AG10803 (cell line): ENCODE results near the gene LIN37.
"Not testable (repeated sequence)": the region's sequence is repeated elsewhere in the genome, so short reads cannot be mapped to it uniquely, and the experiment has no call there.

Experiments
- DNase-seq: peaks from one replicate; pipeline ENCODE4 v3.0.0; 2010; ENCODE audit warnings: low read depth
- H3K4me3 ChIP-seq: 2 replicates; pipeline ENCODE4 v1.5.1; 2011; ENCODE audit warnings: mild to moderate bottlenecking, low read length, control low read depth
- TF ChIP-seq, protein P1 (sequence below): conservative IDR thresholded peaks from 2 replicates; pipeline ENCODE4 v1.5.1; 2011; ENCODE audit warnings: mild to moderate bottlenecking, low read length, control low read depth, inconsistent platforms

The LIN37 gene

DNA sequence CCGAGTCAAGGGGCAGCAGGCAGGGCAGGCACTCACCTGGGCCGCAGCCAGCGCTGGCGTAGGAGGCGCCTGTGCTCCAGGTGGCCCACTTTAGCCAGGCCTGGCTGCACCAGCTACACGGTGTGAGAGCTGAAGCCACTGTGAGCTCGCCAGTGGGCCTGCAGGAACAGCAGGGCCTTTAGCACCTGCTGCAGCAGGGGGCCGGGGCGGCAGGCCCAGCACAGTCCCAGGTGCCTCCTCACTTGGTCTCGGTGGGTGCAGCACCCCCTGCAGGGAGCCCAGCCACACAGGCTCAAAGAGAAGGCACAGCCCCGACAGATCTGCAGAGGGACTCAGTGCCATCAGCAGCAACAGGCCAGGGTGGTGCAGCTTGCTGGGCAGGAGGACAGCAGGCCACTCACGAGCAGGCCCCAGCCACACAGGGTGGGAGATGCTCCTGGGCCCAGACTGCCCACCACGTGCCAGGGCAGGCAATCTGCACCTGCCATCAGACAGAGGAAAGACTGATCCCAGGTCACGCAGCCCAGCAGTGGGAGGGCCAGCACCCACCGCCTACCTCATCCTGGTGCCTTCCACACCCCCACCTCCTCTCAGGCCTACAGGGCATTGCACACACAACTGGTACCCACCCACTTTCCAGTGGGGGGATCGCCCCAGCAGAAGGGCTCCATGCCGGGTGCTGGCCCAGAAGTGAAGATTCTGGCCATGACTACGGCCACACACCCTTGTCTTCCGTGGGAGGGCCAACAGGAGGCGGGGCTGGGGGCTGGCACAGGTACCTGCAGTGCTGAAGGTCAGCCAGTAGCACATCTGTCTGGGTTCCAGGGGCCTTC is 42.8 kb downstream of the LIN37 start:
- TF ChIP-seq, protein P1, sequence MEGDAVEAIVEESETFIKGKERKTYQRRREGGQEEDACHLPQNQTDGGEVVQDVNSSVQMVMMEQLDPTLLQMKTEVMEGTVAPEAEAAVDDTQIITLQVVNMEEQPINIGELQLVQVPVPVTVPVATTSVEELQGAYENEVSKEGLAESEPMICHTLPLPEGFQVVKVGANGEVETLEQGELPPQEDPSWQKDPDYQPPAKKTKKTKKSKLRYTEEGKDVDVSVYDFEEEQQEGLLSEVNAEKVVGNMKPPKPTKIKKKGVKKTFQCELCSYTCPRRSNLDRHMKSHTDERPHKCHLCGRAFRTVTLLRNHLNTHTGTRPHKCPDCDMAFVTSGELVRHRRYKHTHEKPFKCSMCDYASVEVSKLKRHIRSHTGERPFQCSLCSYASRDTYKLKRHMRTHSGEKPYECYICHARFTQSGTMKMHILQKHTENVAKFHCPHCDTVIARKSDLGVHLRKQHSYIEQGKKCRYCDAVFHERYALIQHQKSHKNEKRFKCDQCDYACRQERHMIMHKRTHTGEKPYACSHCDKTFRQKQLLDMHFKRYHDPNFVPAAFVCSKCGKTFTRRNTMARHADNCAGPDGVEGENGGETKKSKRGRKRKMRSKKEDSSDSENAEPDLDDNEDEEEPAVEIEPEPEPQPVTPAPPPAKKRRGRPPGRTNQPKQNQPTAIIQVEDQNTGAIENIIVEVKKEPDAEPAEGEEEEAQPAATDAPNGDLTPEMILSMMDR: no peak
- H3K4me3 ChIP-seq: no peak overlapping the region
- DNase-seq: no peak

DNA sequence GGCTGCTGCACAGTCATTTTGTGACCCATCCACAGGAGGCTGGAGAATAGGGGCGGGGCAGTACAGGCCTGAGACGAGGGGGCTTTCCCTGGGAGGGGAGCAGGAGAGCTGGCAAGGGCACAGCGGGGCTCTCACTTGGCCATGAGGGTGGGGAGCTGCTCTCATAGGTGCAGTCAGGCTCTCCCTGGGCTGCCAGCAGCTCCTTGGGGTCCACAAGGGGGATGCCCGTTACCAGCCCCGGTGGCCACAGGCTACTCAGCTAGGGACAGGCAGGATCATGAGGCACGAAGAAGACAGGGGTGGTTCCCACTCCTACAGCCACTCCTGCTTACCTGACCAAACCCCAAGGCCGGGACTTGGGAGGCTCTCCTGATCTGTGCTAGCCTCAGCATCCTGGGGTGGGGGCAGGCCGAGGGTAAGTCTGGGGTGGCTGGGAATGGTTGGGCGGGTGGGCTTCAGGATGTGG is 43.5 kb downstream of the LIN37 start:
- no peak overlapping the region for H3K4me3 ChIP-seq
- DNase-seq: no peak
- TF ChIP-seq, protein P1: no peak

GRCh38 chr19:35792312-35792711 is 43.9 kb downstream of the LIN37 start:
- DNase-seq: no peak
- H3K4me3 ChIP-seq: no peak overlapping the region
- TF ChIP-seq, protein P1: no peak

DNA sequence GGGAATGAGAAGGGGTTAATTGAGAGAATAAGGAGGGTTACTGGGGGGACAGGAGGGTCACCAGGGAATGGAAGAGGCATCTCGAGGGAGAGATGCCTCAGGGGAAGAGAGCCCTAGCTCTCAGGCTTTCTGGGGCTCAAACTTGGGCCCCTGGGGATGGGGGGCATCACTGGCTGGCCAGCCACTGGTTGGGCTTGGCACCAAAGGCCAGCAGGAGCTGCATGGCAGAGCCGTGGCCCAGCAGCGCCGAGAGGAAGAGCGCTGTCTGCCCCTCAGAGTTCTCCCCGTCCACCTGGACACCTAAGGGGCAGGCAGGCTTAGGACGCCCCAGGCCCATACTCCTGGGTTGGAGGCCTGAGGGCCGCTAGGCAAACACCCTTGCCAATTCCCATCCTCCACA is 44.5 kb downstream of the LIN37 start:
- no peak for DNase-seq
- no peak overlapping the region for H3K4me3 ChIP-seq
- TF ChIP-seq, protein P1: no peak

- DNase-seq: peak; percentile 24
- TF ChIP-seq, protein P1: no peak
- H3K4me3 ChIP-seq: no peak overlapping the region
Observed at GRCh38 chr19:35793381-35794165, 45.2 kb downstream of the LIN37 start.

DNA sequence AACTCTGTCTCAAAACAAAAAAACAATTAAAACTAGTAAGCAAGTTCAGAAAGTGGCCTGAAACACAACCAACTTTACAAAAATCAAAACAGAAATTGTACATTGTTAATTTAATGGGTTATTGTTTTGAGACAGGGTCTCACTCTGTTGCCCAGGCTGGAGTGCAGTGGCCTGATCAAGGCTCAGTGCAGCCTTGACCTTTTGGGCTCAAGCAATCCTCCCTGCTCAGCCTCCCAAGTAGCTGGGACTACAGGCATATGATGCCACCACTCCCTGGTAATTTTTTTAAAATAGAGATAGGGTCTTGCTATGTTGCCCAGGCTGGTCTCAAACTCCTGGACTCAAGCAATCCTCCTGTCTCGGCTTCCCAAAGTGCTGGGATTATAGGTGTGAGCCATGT is 47.2 kb downstream of the LIN37 start:
- H3K4me3 ChIP-seq, DNase-seq: not testable (repeated sequence)

GRCh38 chr19:35796645-35797542 is 48.5 kb downstream of the LIN37 start:
- no peak for DNase-seq
- no peak overlapping the region for H3K4me3 ChIP-seq
- TF ChIP-seq, protein P1: no peak
